ENCODE data around the gene NKX1-1.

Gene NKX1-1

GRCh38 chr4:1380368-1381151 is 25.7 kb downstream of the NKX1-1 start:
- no peak for TF ChIP-seq CTCF (IDR thresholded peaks at IDR 0.05; ENCODE audit: insufficient read depth, missing control alignments)
- DNase-seq (ENCODE audit: insufficient read length, low spot score) = no peak
- FAIRE-seq = no peak

GRCh38 chr4:1379801-1380331 is 26.4 kb downstream of the NKX1-1 start:
- DNase-seq (ENCODE audit: insufficient read length, low spot score) = no peak
- no peak for FAIRE-seq
- no peak for TF ChIP-seq CTCF (IDR thresholded peaks at IDR 0.05; ENCODE audit: insufficient read depth, missing control alignments)

GRCh38 chr4:1379351-1379781 is 26.9 kb downstream of the NKX1-1 start:
- no peak for TF ChIP-seq CTCF (IDR thresholded peaks at IDR 0.05; ENCODE audit: insufficient read depth, missing control alignments)
- FAIRE-seq = no peak
- no peak for DNase-seq (ENCODE audit: insufficient read length, low spot score)

- no peak for FAIRE-seq
- TF ChIP-seq CTCF (IDR thresholded peaks at IDR 0.05; ENCODE audit: insufficient read depth, missing control alignments) = no peak
Observed at GRCh38 chr4:1378559-1379231, 27.5 kb downstream of the NKX1-1 start.

DNA sequence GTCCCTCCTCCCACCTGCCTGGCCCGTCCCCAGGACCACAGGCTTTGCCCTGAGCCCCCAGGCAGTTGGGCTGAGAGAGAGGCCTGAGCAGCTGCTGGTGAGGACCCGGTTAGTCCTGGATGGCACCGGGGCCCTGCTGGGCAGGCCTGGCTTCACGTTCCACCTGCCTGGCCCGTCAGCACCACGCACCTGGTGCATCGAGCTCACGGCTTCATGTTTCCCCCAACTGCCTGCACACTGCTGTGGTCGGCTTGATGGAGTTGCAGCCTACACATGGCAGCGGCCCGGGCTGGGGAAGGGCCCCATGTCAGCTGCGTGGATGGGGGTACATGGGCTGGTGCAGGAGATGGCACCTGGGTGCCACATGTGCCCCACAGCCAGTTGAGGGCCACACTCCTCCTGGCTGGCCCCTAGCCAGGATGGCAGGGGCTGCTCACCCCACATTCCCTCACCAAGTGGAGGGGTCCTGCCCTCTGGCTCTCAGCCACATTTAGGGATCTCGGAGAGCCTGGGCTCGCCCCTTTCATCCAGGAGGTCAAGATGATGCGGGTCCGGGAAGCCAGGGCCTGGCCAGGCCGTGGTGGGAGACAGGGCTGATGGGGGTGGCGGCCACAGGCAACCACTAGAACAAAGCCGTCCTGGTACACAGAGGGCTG is 28.5 kb downstream of the NKX1-1 start:
- TF ChIP-seq CTCF (IDR thresholded peaks at IDR 0.05; ENCODE audit: insufficient read depth, missing control alignments) = no peak
- no peak for FAIRE-seq
- no peak for DNase-seq (ENCODE audit: insufficient read length, low spot score)

More at GRCh38 chr4:1378559-1379231, 27.5 kb downstream of the NKX1-1 start:
- no peak for DNase-seq (ENCODE audit: insufficient read length, low spot score)

GRCh38 chr4:1376841-1377605 is 29.2 kb downstream of the NKX1-1 start:
- no peak for FAIRE-seq
- no peak for TF ChIP-seq CTCF (IDR thresholded peaks at IDR 0.05; ENCODE audit: insufficient read depth, missing control alignments)

More at GRCh38 chr4:1376841-1377605, 29.2 kb downstream of the NKX1-1 start:
- DNase-seq (ENCODE audit: insufficient read length, low spot score) = no peak
